Ishikawa (cell line): Measurements from ENCODE around the gene FARS2.

Source experiments
- CEBPB ChIP-seq: IDR thresholded peaks from 2 replicates; pipeline ENCODE4 v1.6.1; 2012
- EGR1 ChIP-seq: IDR thresholded peaks from 2 replicates; pipeline ENCODE4 v1.6.1; 2012
- EP300 ChIP-seq: IDR thresholded peaks from 2 replicates; pipeline ENCODE4 v1.6.1; 2012; ENCODE audit warnings: borderline replicate concordance
- FOXM1 ChIP-seq: IDR thresholded peaks from 2 replicates; pipeline ENCODE4 v1.6.1; 2012; ENCODE audit warnings: low read depth, borderline replicate concordance
- MAX ChIP-seq: IDR thresholded peaks from 2 replicates; pipeline ENCODE4 v1.6.1; 2012
- RAD21 ChIP-seq: IDR thresholded peaks from 2 replicates; pipeline ENCODE4 v1.6.1; 2012; ENCODE audit warnings: low read depth
- REST ChIP-seq: IDR thresholded peaks from 2 replicates; pipeline ENCODE4 v1.6.1; 2012; ENCODE audit warnings: low read depth, mild to moderate bottlenecking
- TAF1 ChIP-seq: IDR thresholded peaks from 2 replicates; pipeline ENCODE4 v1.6.1; 2012; ENCODE audit warnings: low read depth, mild to moderate bottlenecking
- TCF12 ChIP-seq: IDR thresholded peaks from 2 replicates; pipeline ENCODE4 v1.6.1; 2012; ENCODE audit warnings: low read depth
- TEAD4 ChIP-seq: IDR thresholded peaks from 2 replicates; pipeline ENCODE4 v1.6.1; 2012
- USF1 ChIP-seq: IDR thresholded peaks from 2 replicates; pipeline ENCODE4 v1.6.1; 2012
- YY1 ChIP-seq: IDR thresholded peaks from 2 replicates; pipeline ENCODE4 v1.6.1; 2012; ENCODE audit warnings: low read depth
- ZBTB7A ChIP-seq: IDR thresholded peaks from 2 replicates; pipeline ENCODE4 v1.6.1; 2012; ENCODE audit warnings: low read depth

- no peak for TF ChIP-seq MAX
- no peak for TF ChIP-seq TEAD4
- no peak for TF ChIP-seq TCF12
- no peak for TF ChIP-seq TAF1
- no peak for TF ChIP-seq REST
- peak; percentile 42; the same call in 1 of the 2 replicates for TF ChIP-seq RAD21
- TF ChIP-seq ZBTB7A: no peak
- no peak for TF ChIP-seq USF1
- TF ChIP-seq CEBPB: no peak
- TF ChIP-seq EP300: no peak
- no peak for TF ChIP-seq FOXM1
- TF ChIP-seq YY1: no peak
- no peak for TF ChIP-seq EGR1
These were observed 484.9 kb downstream of the FARS2 start for GRCh38 chr6:5746053-5746758.
